Measurements from ENCODE around the gene C6orf15.

Gene C6orf15

DNA sequence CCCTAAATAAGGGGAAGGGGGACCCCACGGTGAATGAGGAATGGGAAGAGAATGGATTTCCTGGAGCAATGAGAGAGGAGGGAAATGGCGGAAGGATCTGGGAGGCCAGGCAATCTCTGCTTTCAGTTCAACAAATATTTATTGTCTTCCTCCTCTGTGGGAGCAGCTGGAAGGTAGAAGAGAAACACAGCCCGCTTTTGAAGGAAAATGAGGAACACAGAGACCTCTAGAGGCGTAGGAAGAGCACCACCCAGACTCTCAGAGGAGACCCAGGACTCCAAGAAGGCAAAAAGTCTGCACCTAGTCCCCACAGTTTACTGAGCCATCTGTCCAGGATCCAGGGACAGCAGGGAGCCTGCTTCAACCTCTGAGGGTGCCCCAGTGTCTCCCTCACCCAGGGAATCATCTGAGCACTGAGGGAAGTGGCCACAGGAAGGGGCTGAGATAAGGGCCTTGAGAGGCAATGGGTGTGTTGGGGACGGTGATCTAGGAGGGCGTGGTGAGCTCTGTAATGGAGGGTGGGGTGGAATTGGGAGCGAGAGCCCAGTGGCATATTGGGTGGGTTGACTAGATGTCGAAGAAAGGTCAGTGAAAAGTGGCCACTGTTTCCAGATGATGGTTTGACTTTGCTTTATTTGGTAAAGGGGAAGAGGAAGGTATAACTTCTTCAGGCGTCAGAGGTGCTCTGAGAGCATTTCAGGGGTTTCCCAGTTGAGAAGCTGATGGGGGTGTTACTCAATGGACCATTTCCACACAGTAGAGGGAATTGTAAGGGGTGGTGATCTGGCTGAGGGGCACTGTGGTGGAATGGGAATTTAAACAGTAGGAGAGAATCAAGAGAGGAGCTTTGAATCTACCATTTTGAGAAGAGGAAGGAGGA is 2.8 kb upstream of the C6orf15 start:
- H3K27ac ChIP-seq: no peak overlapping the region
- TF ChIP-seq, protein P1, sequence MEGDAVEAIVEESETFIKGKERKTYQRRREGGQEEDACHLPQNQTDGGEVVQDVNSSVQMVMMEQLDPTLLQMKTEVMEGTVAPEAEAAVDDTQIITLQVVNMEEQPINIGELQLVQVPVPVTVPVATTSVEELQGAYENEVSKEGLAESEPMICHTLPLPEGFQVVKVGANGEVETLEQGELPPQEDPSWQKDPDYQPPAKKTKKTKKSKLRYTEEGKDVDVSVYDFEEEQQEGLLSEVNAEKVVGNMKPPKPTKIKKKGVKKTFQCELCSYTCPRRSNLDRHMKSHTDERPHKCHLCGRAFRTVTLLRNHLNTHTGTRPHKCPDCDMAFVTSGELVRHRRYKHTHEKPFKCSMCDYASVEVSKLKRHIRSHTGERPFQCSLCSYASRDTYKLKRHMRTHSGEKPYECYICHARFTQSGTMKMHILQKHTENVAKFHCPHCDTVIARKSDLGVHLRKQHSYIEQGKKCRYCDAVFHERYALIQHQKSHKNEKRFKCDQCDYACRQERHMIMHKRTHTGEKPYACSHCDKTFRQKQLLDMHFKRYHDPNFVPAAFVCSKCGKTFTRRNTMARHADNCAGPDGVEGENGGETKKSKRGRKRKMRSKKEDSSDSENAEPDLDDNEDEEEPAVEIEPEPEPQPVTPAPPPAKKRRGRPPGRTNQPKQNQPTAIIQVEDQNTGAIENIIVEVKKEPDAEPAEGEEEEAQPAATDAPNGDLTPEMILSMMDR (conservative IDR thresholded peaks at IDR 0.05): no peak

DNA sequence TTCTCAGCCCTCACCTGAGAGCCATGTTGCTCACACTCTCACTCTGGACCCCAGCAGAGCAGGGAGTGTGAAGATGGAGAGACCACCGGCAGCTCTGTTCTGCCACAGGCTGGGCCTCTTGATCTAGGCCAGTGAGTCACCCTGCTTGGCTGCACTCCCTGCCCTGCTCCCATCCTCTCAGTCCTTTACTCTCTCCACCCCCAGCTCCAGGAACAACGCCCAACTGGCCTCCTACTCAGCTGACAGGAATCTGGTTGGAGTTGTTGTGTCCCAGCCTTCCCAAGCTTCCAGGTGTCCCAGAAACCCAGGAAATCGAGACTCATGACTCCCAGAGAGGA is 2.1 kb upstream of the C6orf15 start, which contains the start of gene PSORS1C1:
TSS of gene PSORS1C1 (plus strand) at position 260 of the 338 bp plus-strand sequence. CDS start 14,833 bp downstream, outside the sequence.
- no peak within 1 kb of the TSS for H3K27ac ChIP-seq
- TF ChIP-seq, protein P1 (conservative IDR thresholded peaks at IDR 0.05): no peak

DNA sequence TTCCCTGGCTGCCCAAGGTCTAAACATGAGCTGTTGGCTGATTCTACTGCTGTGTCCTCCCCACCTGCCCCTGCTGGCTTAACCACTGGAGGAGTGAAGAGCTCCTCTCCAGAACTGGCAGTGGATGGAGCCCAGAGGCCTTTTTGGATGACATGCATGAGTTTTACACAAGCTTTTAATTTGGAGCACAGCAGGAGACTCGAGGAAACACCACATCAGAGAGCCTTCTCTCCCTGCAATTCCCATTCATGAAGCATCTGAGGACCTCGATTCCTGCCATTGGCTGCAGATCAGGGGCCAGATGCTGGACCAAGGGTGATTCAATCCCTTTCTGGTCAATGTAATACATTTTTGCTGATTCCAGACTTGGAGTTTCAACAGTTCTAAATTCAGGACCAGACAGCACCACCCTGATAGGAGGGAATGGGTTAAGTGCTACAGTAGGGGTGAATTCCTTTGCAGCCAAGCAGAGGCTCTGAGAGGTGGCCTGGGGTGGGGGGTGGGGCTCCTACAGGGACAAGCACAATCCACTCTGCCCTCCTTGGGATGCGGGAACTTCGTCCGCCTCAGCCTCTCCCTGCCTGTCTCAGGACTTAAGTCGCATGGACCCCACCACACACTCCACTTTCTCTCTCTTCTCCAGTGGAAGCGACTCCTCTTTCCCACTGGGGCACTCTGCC is 1.6 kb upstream of the C6orf15 start:
- no peak overlapping the region for H3K27ac ChIP-seq
- TF ChIP-seq, protein P1 (conservative IDR thresholded peaks at IDR 0.05): no peak

DNA sequence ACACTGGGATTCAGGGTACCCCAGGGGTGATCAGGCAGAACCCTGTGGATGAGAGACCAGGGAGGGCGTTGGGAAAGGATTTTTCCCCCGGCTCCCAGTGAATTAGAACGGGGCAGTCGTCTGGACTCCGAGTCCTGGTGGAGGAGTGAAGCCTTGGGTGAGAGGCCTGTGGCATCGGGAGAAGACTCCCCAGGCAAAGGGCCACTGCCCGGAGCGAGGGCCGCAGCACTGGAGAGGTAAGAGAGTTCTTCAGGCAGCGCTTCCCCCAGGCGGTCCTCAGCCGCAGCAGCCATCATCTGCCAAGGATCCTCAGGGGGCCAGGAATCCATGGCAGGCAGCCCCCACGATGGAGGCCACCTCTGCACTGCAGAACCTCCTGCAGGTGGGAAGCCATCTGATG is 663 bp downstream of the C6orf15 start:
- TF ChIP-seq, protein P1 (conservative IDR thresholded peaks at IDR 0.05): no peak
- no peak overlapping the region for H3K27ac ChIP-seq

DNA sequence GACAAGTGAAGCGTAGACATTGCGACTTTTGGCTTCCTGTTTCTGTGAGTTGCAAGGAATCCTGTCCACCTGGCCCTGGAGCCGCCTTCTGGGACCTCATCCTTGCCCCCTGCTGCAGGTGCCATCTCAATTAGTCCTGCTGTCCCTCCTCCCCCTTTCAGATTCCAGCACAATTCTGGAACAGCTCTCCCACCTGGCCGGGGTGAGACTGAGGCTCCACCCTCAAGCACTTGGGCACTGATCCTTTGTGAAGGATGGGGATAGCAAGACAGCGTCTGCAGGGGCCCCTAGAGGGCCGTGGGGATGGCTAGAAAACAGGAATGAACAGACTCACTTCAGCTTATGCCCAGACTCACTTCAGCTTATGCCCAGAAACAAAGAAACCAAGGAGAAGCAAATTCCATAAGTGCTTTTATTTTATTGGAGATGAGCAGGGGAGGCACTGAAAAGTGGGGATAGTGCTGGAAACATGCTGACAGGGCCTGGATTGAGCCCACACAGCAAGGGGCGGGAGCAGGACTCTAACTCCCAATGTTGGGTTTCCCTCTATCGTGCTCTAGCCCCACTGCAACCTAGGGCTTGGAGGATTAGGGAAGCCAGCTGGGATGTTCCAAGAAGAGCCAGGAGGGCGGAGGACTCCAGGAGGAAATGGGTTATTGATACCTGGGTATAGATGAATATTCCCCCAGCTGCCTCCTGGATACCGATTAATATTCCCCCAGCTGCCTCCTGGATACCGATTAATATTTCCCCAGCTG is 1.4 kb downstream of the C6orf15 start:
- H3K27ac ChIP-seq: no peak overlapping the region
- TF ChIP-seq, protein P1 (conservative IDR thresholded peaks at IDR 0.05): no peak

DNA sequence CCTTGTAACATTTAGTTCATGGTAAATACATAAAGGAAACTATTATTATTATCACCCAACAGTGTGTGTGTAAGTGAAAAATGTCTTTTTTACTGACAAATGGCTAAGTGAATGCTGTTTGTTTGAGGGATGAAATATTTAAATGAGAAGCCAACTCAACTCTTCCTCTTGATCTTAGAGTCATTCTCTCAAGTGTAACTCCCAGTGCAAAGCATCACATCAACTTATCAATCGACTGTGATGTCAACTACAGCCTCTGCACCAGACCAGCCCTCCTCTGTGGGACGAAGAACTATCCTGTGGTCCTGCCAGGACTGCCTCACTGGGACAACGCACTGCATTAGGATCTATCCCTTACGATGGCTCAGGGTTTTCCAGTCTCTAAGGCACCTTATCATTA is 5.3 kb downstream of the C6orf15 start:
- TF ChIP-seq, protein P1 (conservative IDR thresholded peaks at IDR 0.05): no peak

DNA sequence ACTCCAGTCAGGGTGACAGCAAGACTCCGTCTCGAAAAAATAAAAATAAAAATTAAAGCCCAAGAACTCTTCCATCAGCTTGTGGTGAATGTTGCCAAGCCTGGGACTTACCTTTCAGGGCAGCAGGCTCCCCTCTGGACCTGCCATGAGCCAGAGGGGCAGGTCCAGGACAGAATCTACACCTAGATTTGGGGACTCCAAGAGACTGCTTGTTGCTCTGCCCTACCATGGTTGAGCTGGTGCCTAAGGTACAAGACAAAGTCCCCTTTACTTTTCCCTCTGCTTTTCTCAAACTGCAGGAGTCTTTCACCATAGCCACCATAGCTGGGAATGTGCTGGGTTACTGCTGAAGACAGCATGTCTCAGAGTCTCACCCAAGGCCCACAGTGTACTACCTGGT is 9.2 kb downstream of the C6orf15 start:
- TF ChIP-seq, protein P1 (conservative IDR thresholded peaks at IDR 0.05): no peak
- H3K27ac ChIP-seq: no peak overlapping the region

More for the DNA sequence above, 5.3 kb downstream of the C6orf15 start:
- no peak overlapping the region for H3K27ac ChIP-seq

Data from VCaP (cell line).